ENCODE data around the gene KCNIP2. TPM values are rescaled to one million over a fixed set of nuclear protein-coding genes. Genes with fewer than 3 reads are reported as not detected.

The KCNIP2 gene
- total RNA-seq, 1 donor: 0.86 TPM

GRCh38 chr10:101874252-101874651 lies 30.7 kb upstream of the KCNIP2 start:
- no peak for DNase-seq (ENCODE audit: low read depth)
- no peak for TF ChIP-seq CTCF (IDR thresholded peaks at IDR 0.05; ENCODE audit: insufficient read depth, low read depth, low read length)
- no peak overlapping the region for H3K4me3 ChIP-seq (ENCODE audit: low read depth, low read length)

- DNase-seq (ENCODE audit: low read depth): peak; percentile 79
- no peak for TF ChIP-seq CTCF (IDR thresholded peaks at IDR 0.05; ENCODE audit: insufficient read depth, low read depth, low read length)
- H3K4me3 ChIP-seq (ENCODE audit: low read depth, low read length): no peak overlapping the region
These were observed 24.3 kb upstream of the KCNIP2 start for GRCh38 chr10:101867931-101868330.

- H3K4me3 ChIP-seq (ENCODE audit: low read depth, low read length): no peak overlapping the region
- DNase-seq (ENCODE audit: low read depth): no peak
- no peak for TF ChIP-seq CTCF (IDR thresholded peaks at IDR 0.05; ENCODE audit: insufficient read depth, low read depth, low read length)
These were observed 15.9 kb upstream of the KCNIP2 start for GRCh38 chr10:101859530-101859929.

GRCh38 chr10:101858723-101859500 lies 15.3 kb upstream of the KCNIP2 start:
- no peak overlapping the region for H3K4me3 ChIP-seq (ENCODE audit: low read depth, low read length)
- TF ChIP-seq CTCF (IDR thresholded peaks at IDR 0.05; ENCODE audit: insufficient read depth, low read depth, low read length): no peak
- no peak for DNase-seq (ENCODE audit: low read depth)

- TF ChIP-seq CTCF (IDR thresholded peaks at IDR 0.05; ENCODE audit: insufficient read depth, low read depth, low read length): no peak
- no peak for DNase-seq (ENCODE audit: low read depth)
- no peak overlapping the region for H3K4me3 ChIP-seq (ENCODE audit: low read depth, low read length)
These were observed 14.3 kb upstream of the KCNIP2 start for GRCh38 chr10:101857802-101858476.

- DNase-seq (ENCODE audit: low read depth): peak; percentile 61
- no peak for TF ChIP-seq CTCF (IDR thresholded peaks at IDR 0.05; ENCODE audit: insufficient read depth, low read depth, low read length)
- H3K4me3 ChIP-seq (ENCODE audit: low read depth, low read length): no peak overlapping the region
These were observed 13.0 kb upstream of the KCNIP2 start for GRCh38 chr10:101856626-101857025.
